DOHH2 (cell line): Measurements from ENCODE around the gene PIGZ.

ENCODE experiments used
- H3F3A ChIP-seq: fragments of 200-600 bp; sonication (generic), shearing (Covaris generic); 2 replicates; pipeline ENCODE4 v1.6.0; 2016; ENCODE audit warnings: antibody characterized with exemption, mild to moderate bottlenecking; ENCODE audit not compliant: control insufficient read depth, insufficient read depth
- H3K27ac ChIP-seq: fragments of 200-600 bp; sonication (generic); 2 replicates; pipeline ENCODE4 v1.5.1; 2014; ENCODE audit warnings: low read depth, mild to moderate bottlenecking, low read length, moderate library complexity
- H3K27me3 ChIP-seq: fragments of 200-600 bp; sonication (generic); 2 replicates; pipeline ENCODE4 v1.6.1; 2014; ENCODE audit warnings: mild to moderate bottlenecking, low read length, mixed read lengths; ENCODE audit not compliant: control insufficient read depth
- H3K36me3 ChIP-seq: fragments of 200-600 bp; sonication (generic); 2 replicates; pipeline ENCODE4 v1.6.1; 2014; ENCODE audit warnings: mild to moderate bottlenecking, low read length, moderate library complexity, mixed read lengths; ENCODE audit not compliant: control insufficient read depth
- H3K4me1 ChIP-seq: fragments of 200-600 bp; sonication (generic); 2 replicates; pipeline ENCODE4 v1.6.1; 2014; ENCODE audit warnings: mild to moderate bottlenecking, low read length, mixed read lengths; ENCODE audit not compliant: control insufficient read depth
- H3K4me2 ChIP-seq: fragments of 200-600 bp; sonication (generic); 2 replicates; pipeline ENCODE4 v1.6.0; 2014; ENCODE audit warnings: mild to moderate bottlenecking, low read length, moderate library complexity
- H3K4me3 ChIP-seq: fragments of 200-600 bp; sonication (generic); 2 replicates; pipeline ENCODE4 v1.5.1; 2014; ENCODE audit warnings: mild to moderate bottlenecking, low read length, mixed read lengths
- H3K79me2 ChIP-seq: fragments of 200-600 bp; sonication (generic); 2 replicates; pipeline ENCODE4 v1.6.1; 2014; ENCODE audit warnings: mild to moderate bottlenecking, low read length, mixed read lengths; ENCODE audit not compliant: control insufficient read depth
- H3K9me2 ChIP-seq: fragments of 200-600 bp; sonication (generic); replicated peaks from 2 replicates; pipeline ENCODE4 v1.6.1; 2014; ENCODE audit warnings: mild to moderate bottlenecking, low read length, mixed read lengths; ENCODE audit not compliant: control insufficient read depth
- H3K9me3 ChIP-seq: fragments of 200-600 bp; sonication (generic); 2 replicates; pipeline ENCODE4 v1.6.1; 2014; ENCODE audit warnings: antibody characterized with exemption, low read length, mixed read lengths; ENCODE audit not compliant: control insufficient read depth, insufficient read depth
- H4K20me1 ChIP-seq: fragments of 200-600 bp; sonication (generic); 2 replicates; pipeline ENCODE4 v1.6.0; 2014; ENCODE audit warnings: low read depth, mild to moderate bottlenecking, antibody characterized with exemption, low read length, moderate library complexity; ENCODE audit not compliant: control insufficient read depth, insufficient read depth
- EZH2phosphoT487 ChIP-seq: fragments of 200-600 bp; sonication (generic); IDR thresholded peaks from 2 replicates; pipeline ENCODE4 v1.6.1; 2017; ENCODE audit warnings: borderline replicate concordance, mild to moderate bottlenecking, antibody characterized with exemption, low read length, moderate library complexity, mixed read lengths
- TF ChIP-seq, protein P1 (sequence below): fragments of 200-600 bp; sonication (generic); IDR thresholded peaks from one replicate; pipeline ENCODE4 v1.5.1; 2014; ENCODE audit warnings: antibody characterized with exemption, mild to moderate bottlenecking, low read depth, low read length; ENCODE audit not compliant: poor library complexity, severe bottlenecking

PIGZ gene

DNA sequence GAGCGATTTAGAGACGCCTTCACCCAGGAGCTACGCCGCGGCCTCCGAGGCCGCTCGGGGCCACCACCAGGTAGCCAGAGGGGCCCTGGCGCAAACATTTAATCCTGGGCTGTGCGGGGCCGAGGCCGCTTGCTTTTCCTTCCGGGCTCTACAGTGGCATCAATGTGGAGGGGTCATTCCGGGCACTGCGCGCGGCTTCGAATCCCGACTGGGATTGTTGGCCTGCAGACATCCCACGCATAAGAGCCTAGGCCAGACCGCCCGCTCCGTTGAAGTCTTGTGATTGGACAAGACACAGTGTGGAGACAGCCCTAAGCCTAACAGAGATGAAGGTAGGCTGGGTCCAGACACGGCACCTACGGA is 25.7 kb downstream of the PIGZ start:
- Histone ChIP-seq H3K9me3 (no peaks in the 10 kb centered on the region), H3K4me3 (peak overlapping the region; percentile 95), H3K4me2 (peak overlapping the region; percentile 64), H3K79me2 (peaks cover 70% of the 10 kb centered on the region), H3K9me2 (no peaks in the 10 kb centered on the region), H3K36me3 (peaks cover 58% of the 10 kb centered on the region), H3K27me3 (no peaks in the 10 kb centered on the region), H3F3A (no peaks in the 10 kb centered on the region), H3K27ac (peak overlapping the region; percentile 24), H4K20me1 (peaks cover 16% of the 10 kb centered on the region), H3K4me1 (peaks cover 25% of the 10 kb centered on the region)
- TF ChIP-seq EZH2phosphoT487 = no peak
- TF ChIP-seq, protein P1, sequence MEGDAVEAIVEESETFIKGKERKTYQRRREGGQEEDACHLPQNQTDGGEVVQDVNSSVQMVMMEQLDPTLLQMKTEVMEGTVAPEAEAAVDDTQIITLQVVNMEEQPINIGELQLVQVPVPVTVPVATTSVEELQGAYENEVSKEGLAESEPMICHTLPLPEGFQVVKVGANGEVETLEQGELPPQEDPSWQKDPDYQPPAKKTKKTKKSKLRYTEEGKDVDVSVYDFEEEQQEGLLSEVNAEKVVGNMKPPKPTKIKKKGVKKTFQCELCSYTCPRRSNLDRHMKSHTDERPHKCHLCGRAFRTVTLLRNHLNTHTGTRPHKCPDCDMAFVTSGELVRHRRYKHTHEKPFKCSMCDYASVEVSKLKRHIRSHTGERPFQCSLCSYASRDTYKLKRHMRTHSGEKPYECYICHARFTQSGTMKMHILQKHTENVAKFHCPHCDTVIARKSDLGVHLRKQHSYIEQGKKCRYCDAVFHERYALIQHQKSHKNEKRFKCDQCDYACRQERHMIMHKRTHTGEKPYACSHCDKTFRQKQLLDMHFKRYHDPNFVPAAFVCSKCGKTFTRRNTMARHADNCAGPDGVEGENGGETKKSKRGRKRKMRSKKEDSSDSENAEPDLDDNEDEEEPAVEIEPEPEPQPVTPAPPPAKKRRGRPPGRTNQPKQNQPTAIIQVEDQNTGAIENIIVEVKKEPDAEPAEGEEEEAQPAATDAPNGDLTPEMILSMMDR = no peak

DNA sequence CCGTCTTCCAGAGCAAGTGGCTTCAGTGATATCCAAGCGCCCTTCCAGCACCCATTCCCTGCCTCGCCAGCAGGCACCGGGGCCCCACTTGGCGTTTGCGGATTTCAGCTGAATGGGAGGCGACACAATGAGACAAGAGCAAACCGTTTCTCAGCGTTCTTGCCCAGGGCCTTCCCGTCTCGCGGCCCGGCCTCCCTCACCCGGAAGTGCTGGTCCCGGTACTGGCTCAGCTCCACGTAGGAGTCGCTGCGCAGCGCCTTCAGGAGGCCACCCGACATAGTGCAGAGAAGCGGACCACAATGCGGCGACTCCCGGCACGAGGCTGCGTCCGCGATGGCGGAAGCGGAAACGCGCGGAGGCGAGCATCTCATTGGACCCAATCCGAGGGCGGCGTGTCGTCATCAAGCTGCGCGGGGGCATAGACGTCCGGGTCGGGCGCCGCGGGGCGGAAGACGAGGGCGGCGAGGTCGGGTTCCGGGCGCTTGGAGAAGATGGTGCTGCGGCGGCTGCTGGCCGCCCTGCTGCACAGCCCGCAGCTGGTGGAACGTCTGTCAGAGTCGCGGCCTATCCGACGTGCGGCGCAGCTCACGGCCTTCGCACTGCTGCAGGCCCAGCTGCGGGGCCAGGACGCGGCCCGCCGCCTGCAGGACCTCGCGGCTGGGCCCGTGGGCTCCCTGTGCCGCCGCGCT is 26.3 kb downstream of the PIGZ start, which contains the start of gene NCBP2:
Gene NCBP2, minus strand, starts transcription at position 303 of the 689 bp plus-strand sequence. Its CDS starts 25 bp downstream, at position 278.
- no peaks in the 10 kb centered on the region for H3K27me3 ChIP-seq
- peaks cover 25% of the 10 kb centered on the region for H3K4me1 ChIP-seq
- H3K9me2 ChIP-seq = no peaks in the 10 kb centered on the region
- TF ChIP-seq, protein P1 = peak; percentile 77
- TF ChIP-seq EZH2phosphoT487 = no peak
- peak within 1 kb of the TSS; percentile 89 for H3K27ac ChIP-seq
- H3K4me2 ChIP-seq = peak within 1 kb of the TSS; percentile 74
- H3K36me3 ChIP-seq = peaks cover 64% of the 10 kb centered on the region
- H4K20me1 ChIP-seq = peaks cover 16% of the 10 kb centered on the region
- no peaks in the 10 kb centered on the region for H3K9me3 ChIP-seq
- H3K79me2 ChIP-seq = peaks cover 74% of the 10 kb centered on the region
- H3K4me3 ChIP-seq = peak within 1 kb of the TSS; percentile 95
- H3F3A ChIP-seq = no peaks in the 10 kb centered on the region

DNA sequence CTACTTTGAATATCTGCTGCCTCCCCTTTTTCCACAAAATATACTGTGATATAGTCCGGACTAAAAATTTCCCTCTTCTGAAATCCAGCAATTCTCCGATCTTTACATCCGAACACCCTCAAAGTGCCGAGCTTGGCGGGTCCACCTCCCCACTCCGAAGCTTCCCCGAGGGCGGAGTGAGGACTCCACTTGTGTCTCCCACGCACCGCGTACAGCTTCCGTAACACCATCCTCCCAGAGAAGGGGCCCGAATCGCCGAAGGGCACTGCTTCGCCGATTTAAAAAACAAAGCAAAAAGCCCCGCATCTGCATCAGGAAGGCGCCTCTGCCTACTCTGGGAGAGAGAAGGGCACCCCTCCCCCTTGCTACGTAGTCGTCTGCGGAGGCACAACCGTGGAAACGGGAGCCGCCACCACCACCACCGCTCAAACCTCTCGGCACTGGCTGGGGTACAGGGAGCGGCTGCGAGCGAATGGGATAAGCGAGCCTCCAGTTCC is 26.9 kb downstream of the PIGZ start:
- TF ChIP-seq EZH2phosphoT487 = no peak
- TF ChIP-seq, protein P1 = no peak
- peak overlapping the region; percentile 89 for H3K27ac ChIP-seq
- H4K20me1 ChIP-seq = peaks cover 16% of the 10 kb centered on the region
- H3K4me2 ChIP-seq = peak overlapping the region; percentile 74
- H3K9me3 ChIP-seq = no peaks in the 10 kb centered on the region
- H3F3A ChIP-seq = peaks cover 3% of the 10 kb centered on the region; the same call in 1 of the 2 replicates
- peaks cover 25% of the 10 kb centered on the region for H3K4me1 ChIP-seq
- peak overlapping the region; percentile 95 for H3K4me3 ChIP-seq
- H3K36me3 ChIP-seq = peaks cover 69% of the 10 kb centered on the region
- peaks cover 79% of the 10 kb centered on the region for H3K79me2 ChIP-seq
- H3K27me3 ChIP-seq = no peaks in the 10 kb centered on the region
- no peaks in the 10 kb centered on the region for H3K9me2 ChIP-seq
